CD14-positive monocyte (primary cell): ENCODE measurements around the gene PLXDC2. TPM values are rescaled to one million over a fixed set of nuclear protein-coding genes. Genes with fewer than 3 reads are reported as not detected.

Experiments
- DNase-seq, 3 donors: peaks; one replicate each; pipeline ENCODE4 v3.0.0-alpha.2; 2011 to 2022
- H2AFZ ChIP-seq: 2 replicates; pipeline ENCODE4 v1.6.0; 2012; ENCODE audit warnings: mild to moderate bottlenecking, low read depth, low read length, inconsistent platforms; ENCODE audit not compliant: insufficient read depth, poor library complexity, severe bottlenecking
- H3K27ac ChIP-seq, 2 donors: 1 replicate in 1 of 2; 2 replicates in 1 of 2; pipeline ENCODE4 v1.5.1; 2012 to 2013; ENCODE audit warnings: low read length in 2 of 2, control low read depth in 1 of 2, inconsistent platforms in 1 of 2, low read depth in 1 of 2, mild to moderate bottlenecking in 1 of 2
- H3K27me3 ChIP-seq, 2 donors: one replicate each; pipeline versions ENCODE4 v1.6.0 to v1.6.1; 2011 to 2013; ENCODE audit warnings: low read length in 2 of 2; ENCODE audit not compliant: control insufficient read depth in 2 of 2, insufficient read depth in 2 of 2
- H3K36me3 ChIP-seq, 2 donors: replicated peaks in 1 of 2; 1 replicate in 1 of 2; 2 replicates in 1 of 2; pipeline versions ENCODE4 v1.5.1 to v1.6.1; 2012 to 2013; ENCODE audit warnings: low read length in 2 of 2, control low read depth in 1 of 2, inconsistent platforms in 1 of 2, mild to moderate bottlenecking in 1 of 2; ENCODE audit not compliant: insufficient read depth in 2 of 2, control insufficient read depth in 1 of 2
- H3K4me1 ChIP-seq, 2 donors: 1 replicate in 1 of 2; 2 replicates in 1 of 2; pipeline versions ENCODE4 v1.5.1 to v1.6.1; 2012 to 2013; ENCODE audit warnings: low read length in 2 of 2, control low read depth in 1 of 2, inconsistent platforms in 1 of 2, mild to moderate bottlenecking in 1 of 2, moderate library complexity in 1 of 2; ENCODE audit not compliant: insufficient read depth in 2 of 2, control insufficient read depth in 1 of 2
- H3K4me2 ChIP-seq: replicated peaks from 2 replicates; pipeline ENCODE3; 2012; ENCODE audit warnings: low read length, moderate library complexity, mild to moderate bottlenecking; ENCODE audit not compliant: poor library complexity, severe bottlenecking; ENCODE audit errors: extremely low read depth
- H3K4me3 ChIP-seq, 3 experiments: fragments of 200-600 bp in 1 of 3; sonication (generic) in 1 of 3; replicated peaks in 1 of 3; 1 replicate in 2 of 3; 2 replicates in 1 of 3; pipeline ENCODE4 v1.5.1; 2011 to 2013; ENCODE audit warnings: low read length in 3 of 3, mild to moderate bottlenecking in 3 of 3, control low read depth in 2 of 3, low read depth in 2 of 3, inconsistent platforms in 1 of 3, moderate library complexity in 1 of 3
- H3K79me2 ChIP-seq: 2 replicates; pipeline ENCODE4 v1.6.0; 2012; ENCODE audit warnings: mild to moderate bottlenecking, control low read depth, inconsistent platforms, low read length, moderate library complexity; ENCODE audit not compliant: insufficient read depth
- H3K9ac ChIP-seq: 2 replicates; pipeline ENCODE4 v1.6.0; 2017; ENCODE audit warnings: low read length, mild to moderate bottlenecking; ENCODE audit not compliant: insufficient read depth, poor library complexity, severe bottlenecking
- H3K9me3 ChIP-seq, 2 donors: replicated peaks in 1 of 2; 1 replicate in 1 of 2; 2 replicates in 1 of 2; pipeline versions ENCODE4 v1.5.1 to v1.6.1; 2012 to 2013; ENCODE audit warnings: low read length in 2 of 2, control low read depth in 1 of 2; ENCODE audit not compliant: control insufficient read depth in 1 of 2, insufficient read depth in 1 of 2
- H4K20me1 ChIP-seq: 2 replicates; pipeline ENCODE4 v1.6.0; 2012; ENCODE audit warnings: mild to moderate bottlenecking, low read length, control low read depth, moderate library complexity; ENCODE audit not compliant: insufficient read depth
- H3K27ac Mint-ChIP-seq, 7 donors: one replicate each; pipeline ENCODE4 v1.8.0; 2020; ENCODE audit warnings: mild to moderate bottlenecking in 7 of 7, mixed read lengths in 7 of 7, moderate library complexity in 6 of 7, inconsistent platforms in 2 of 7
- H3K27me3 Mint-ChIP-seq, 3 donors: one replicate each; pipeline ENCODE4 v1.8.0; 2021 to 2022; ENCODE audit warnings: low read depth in 3 of 3, mild to moderate bottlenecking in 3 of 3, mixed read lengths in 3 of 3, moderate library complexity in 3 of 3, inconsistent platforms in 1 of 3
- H3K36me3 Mint-ChIP-seq, 2 donors: one replicate each; pipeline ENCODE4 v1.8.0; 2020; ENCODE audit warnings: mixed read lengths in 2 of 2, inconsistent platforms in 1 of 2, mild to moderate bottlenecking in 1 of 2
- H3K4me1 Mint-ChIP-seq: one replicate; pipeline ENCODE4 v1.8.0; 2020; ENCODE audit warnings: mild to moderate bottlenecking, mixed read lengths
- H3K4me3 Mint-ChIP-seq, 2 donors: one replicate each; pipeline ENCODE4 v1.8.0; 2020; ENCODE audit warnings: mild to moderate bottlenecking in 2 of 2, mixed read lengths in 2 of 2, moderate library complexity in 1 of 2
- H3K9me3 Mint-ChIP-seq, 7 donors: one replicate each; pipeline ENCODE4 v1.8.0; 2020 to 2022; ENCODE audit warnings: mixed read lengths in 7 of 7, mild to moderate bottlenecking in 6 of 7, moderate library complexity in 6 of 7, inconsistent platforms in 2 of 7
- WGBS: methylation state at CpG from one replicate; pipeline ENCODE4 v1.1.5; 2013; ENCODE audit warnings: missing lambda C conversion rate; ENCODE audit not compliant: insufficient coverage; 5-methylcytosine and 5-hydroxymethylcytosine counted together
- intact Hi-C, 2 donors: fragments of 100-400 bp; cut with micrococcal nuclease; formaldehyde crosslinking; loops; one replicate each; pipeline versions ENCODE4 v1.15.0 to v1.15.1; 2023
- polyA plus RNA-seq, 3 donors: library from polyadenylated mRNA; depleted of rRNA in 1 of 3; unstranded in 2 of 3; stranded (reverse) in 1 of 3; fragments of 300-500 nt in 2 of 3; fragments of >200 nt in 1 of 3; fragmentation: Illumina TruSeq in 2 of 3; gene quantifications; 1 replicate in 2 of 3; 2 replicates in 1 of 3; pipeline ENCODE4 v1.2.3, GENCODE V29; 2012 to 2021
- TF ChIP-seq, protein P1 (sequence below): fragments of 200-600 bp; IDR thresholded peaks from one replicate; pipeline ENCODE4 v1.8.0; 2022; ENCODE audit warnings: antibody characterized with exemption, mild to moderate bottlenecking

The PLXDC2 gene
- polyA plus RNA-seq, 3 donors, result 37.5 to 128 (median 93.6) TPM

DNA sequence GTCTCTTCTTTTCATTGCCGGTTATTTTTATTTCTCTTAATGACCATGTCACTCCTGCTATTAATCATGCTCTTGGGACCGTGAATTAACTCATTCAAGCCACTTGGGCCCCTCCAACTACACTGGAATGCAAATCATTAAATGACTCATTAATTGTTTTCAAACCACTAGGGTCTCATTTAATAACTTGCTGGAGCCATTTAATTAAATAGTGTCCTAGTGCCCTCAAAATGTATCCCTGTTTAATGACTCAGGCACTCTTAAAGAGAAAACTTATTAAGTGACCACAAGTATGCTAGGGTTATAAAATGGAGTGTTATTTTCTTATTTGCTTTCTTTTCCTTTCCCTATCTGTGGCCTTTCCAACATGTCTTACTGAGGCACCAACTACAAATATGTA, 73.0 kb downstream of the PLXDC2 start:
- DNase-seq, result no peak
- Histone ChIP-seq H3K36me3 (no peaks in the 10 kb centered on the region), H3K27me3 (no peaks in the 10 kb centered on the region), H3K27ac (no peak overlapping the region), H3K9ac (no peak overlapping the region), H4K20me1 (peaks cover 81% of the 10 kb centered on the region), H3K4me2 (no peak overlapping the region), H3K79me2 (peaks cover 72% of the 10 kb centered on the region), H2AFZ (no peak overlapping the region), H3K4me1 (no peaks in the 10 kb centered on the region), H3K9me3 (no peaks in the 10 kb centered on the region), H3K4me3 (no peak overlapping the region)
- TF ChIP-seq, protein P1, sequence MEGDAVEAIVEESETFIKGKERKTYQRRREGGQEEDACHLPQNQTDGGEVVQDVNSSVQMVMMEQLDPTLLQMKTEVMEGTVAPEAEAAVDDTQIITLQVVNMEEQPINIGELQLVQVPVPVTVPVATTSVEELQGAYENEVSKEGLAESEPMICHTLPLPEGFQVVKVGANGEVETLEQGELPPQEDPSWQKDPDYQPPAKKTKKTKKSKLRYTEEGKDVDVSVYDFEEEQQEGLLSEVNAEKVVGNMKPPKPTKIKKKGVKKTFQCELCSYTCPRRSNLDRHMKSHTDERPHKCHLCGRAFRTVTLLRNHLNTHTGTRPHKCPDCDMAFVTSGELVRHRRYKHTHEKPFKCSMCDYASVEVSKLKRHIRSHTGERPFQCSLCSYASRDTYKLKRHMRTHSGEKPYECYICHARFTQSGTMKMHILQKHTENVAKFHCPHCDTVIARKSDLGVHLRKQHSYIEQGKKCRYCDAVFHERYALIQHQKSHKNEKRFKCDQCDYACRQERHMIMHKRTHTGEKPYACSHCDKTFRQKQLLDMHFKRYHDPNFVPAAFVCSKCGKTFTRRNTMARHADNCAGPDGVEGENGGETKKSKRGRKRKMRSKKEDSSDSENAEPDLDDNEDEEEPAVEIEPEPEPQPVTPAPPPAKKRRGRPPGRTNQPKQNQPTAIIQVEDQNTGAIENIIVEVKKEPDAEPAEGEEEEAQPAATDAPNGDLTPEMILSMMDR, result no peak
- no peak overlapping the region for H3K4me3 Mint-ChIP-seq
- H3K27ac Mint-ChIP-seq, result no peak overlapping the region
- H3K4me1 Mint-ChIP-seq, result peaks cover 9% of the 10 kb centered on the region
- peaks cover 1 to 7% of the 10 kb centered on the region in 2 donors for H3K36me3 Mint-ChIP-seq
- intact Hi-C loops, result no loop called here
- H3K9me3 Mint-ChIP-seq, result peaks cover 0 to 1% (median 0%) of the 10 kb centered on the region in 7 donors
- no peaks in the 10 kb centered on the region for H3K27me3 Mint-ChIP-seq
- 96% methylated on average over 2 of the region's 2 CpGs for WGBS

DNA sequence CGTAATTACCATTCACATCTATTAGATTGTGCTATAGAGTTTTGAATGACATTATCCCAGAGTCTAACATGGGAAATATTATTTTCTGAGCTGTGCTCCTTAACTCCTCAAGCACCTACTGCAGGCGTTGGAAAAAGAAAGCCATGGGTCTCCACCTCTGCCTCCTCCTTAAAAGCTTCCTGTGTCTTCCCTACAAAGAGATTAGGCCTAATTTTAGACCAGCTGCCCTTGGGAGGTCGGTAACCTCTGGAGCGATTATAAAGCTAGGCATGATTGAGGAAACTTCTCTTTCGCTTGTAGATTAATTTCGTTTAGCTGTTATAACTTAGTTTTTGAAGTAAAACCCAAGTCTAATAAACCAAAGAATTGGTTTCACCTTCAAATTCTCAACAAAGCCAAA, 75.2 kb downstream of the PLXDC2 start:
- WGBS, result 100% methylated on average over 1 of the region's 6 CpGs
- Histone ChIP-seq H3K36me3 (no peaks in the 10 kb centered on the region), H3K4me1 (no peaks in the 10 kb centered on the region), H3K9me3 (no peaks in the 10 kb centered on the region), H3K9ac (no peak overlapping the region), H3K4me3 (no peak overlapping the region), H3K4me2 (no peak overlapping the region), H4K20me1 (peaks cover 99% of the 10 kb centered on the region), H3K79me2 (peaks cover 91% of the 10 kb centered on the region), H3K27ac (no peak overlapping the region), H2AFZ (no peak overlapping the region), H3K27me3 (no peaks in the 10 kb centered on the region)
- Mint-ChIP-seq H3K4me3 (no peak overlapping the region), H3K9me3 (peaks cover 0 to 3% (median 0%) of the 10 kb centered on the region in 7 donors), H3K36me3 (peaks cover 0 to 2% of the 10 kb centered on the region in 2 donors), H3K27ac (peak overlapping the region in 3 of 7 donors; percentile 15 to 22 (median 22)), H3K4me1 (peaks cover 7% of the 10 kb centered on the region), H3K27me3 (no peaks in the 10 kb centered on the region)
- TF ChIP-seq, protein P1, result no peak
- no peak for DNase-seq
- intact Hi-C loops, result no loop called here
